KMS-11 (cell line): ENCODE measurements around the gene IL1RAPL2.

Source experiments
- H2AFZ ChIP-seq: fragments of 200-600 bp; sonication (generic); 2 replicates; pipeline ENCODE4 v1.6.1; 2016; ENCODE audit warnings: antibody characterized with exemption, mixed run types, low read depth
- H3K27ac ChIP-seq: fragments of 200-600 bp; sonication (generic); 2 replicates; pipeline ENCODE4 v1.6.1; 2016; ENCODE audit warnings: mild to moderate bottlenecking, mixed run types
- H3K27me3 ChIP-seq: fragments of 200-600 bp; sonication (generic); 2 replicates; pipeline ENCODE4 v1.6.1; 2017; ENCODE audit warnings: mild to moderate bottlenecking, low read depth, mixed run types, moderate library complexity; ENCODE audit not compliant: insufficient read depth
- H3K36me3 ChIP-seq: fragments of 200-600 bp; sonication (generic); 2 replicates; pipeline ENCODE4 v1.6.1; 2017; ENCODE audit warnings: mild to moderate bottlenecking, mixed run types; ENCODE audit not compliant: insufficient read depth
- H3K4me1 ChIP-seq: fragments of 200-600 bp; sonication (generic); 2 replicates; pipeline ENCODE4 v1.6.1; 2016; ENCODE audit warnings: mild to moderate bottlenecking, low read depth, mixed run types; ENCODE audit not compliant: poor library complexity, severe bottlenecking
- H3K4me2 ChIP-seq: fragments of 200-600 bp; sonication (generic); 2 replicates; pipeline ENCODE4 v1.7.0; 2016; ENCODE audit warnings: mild to moderate bottlenecking, mixed run types
- H3K4me3 ChIP-seq: fragments of 200-600 bp; sonication (generic); IDR thresholded peaks from 2 replicates; pipeline ENCODE4 v1.6.1; 2017; ENCODE audit warnings: low read depth, low read length, mixed read lengths; ENCODE audit not compliant: insufficient read depth
- H3K79me2 ChIP-seq: fragments of 200-600 bp; sonication (generic); 2 replicates; pipeline ENCODE4 v1.6.1; 2016; ENCODE audit warnings: low read depth, mixed run types; ENCODE audit not compliant: insufficient read depth
- H3K9ac ChIP-seq: fragments of 200-600 bp; sonication (generic); 2 replicates; pipeline ENCODE4 v1.6.1; 2016; ENCODE audit warnings: mild to moderate bottlenecking, mixed run types
- H4K20me1 ChIP-seq: fragments of 200-600 bp; sonication (generic); 2 replicates; pipeline ENCODE4 v1.6.1; 2016; ENCODE audit warnings: mild to moderate bottlenecking, mixed run types; ENCODE audit not compliant: insufficient read depth
- CTCF ChIP-seq: fragments of 200-600 bp; sonication (generic); conservative IDR thresholded peaks from 2 replicates; pipeline ENCODE4 v1.6.1; 2017; ENCODE audit warnings: low read depth, mild to moderate bottlenecking, antibody characterized with exemption, low read length, moderate library complexity, mixed read lengths

Gene IL1RAPL2

GRCh38 chrX:104679175-104679574, 113.2 kb downstream of the IL1RAPL2 start:
- Histone ChIP-seq H2AFZ (no peak overlapping the region), H4K20me1 (no peaks in the 10 kb centered on the region), H3K79me2 (no peaks in the 10 kb centered on the region), H3K4me2 (no peak overlapping the region), H3K9ac (no peak overlapping the region), H3K27me3 (no peaks in the 10 kb centered on the region), H3K4me3 (no peak overlapping the region), H3K4me1 (no peaks in the 10 kb centered on the region), H3K27ac (no peak overlapping the region), H3K36me3 (no peaks in the 10 kb centered on the region)
- TF ChIP-seq CTCF = no peak

GRCh38 chrX:104681214-104681613, 115.2 kb downstream of the IL1RAPL2 start:
- no peaks in the 10 kb centered on the region for H3K4me1 ChIP-seq
- H3K27me3 ChIP-seq = no peaks in the 10 kb centered on the region
- no peak overlapping the region for H3K4me3 ChIP-seq
- H4K20me1 ChIP-seq = no peaks in the 10 kb centered on the region
- H3K79me2 ChIP-seq = no peaks in the 10 kb centered on the region
- no peak overlapping the region for H3K27ac ChIP-seq
- H3K4me2 ChIP-seq = no peak overlapping the region
- no peak overlapping the region for H2AFZ ChIP-seq
- no peak for TF ChIP-seq CTCF
- no peak overlapping the region for H3K9ac ChIP-seq
- H3K36me3 ChIP-seq = no peaks in the 10 kb centered on the region

GRCh38 chrX:104684077-104684476, 118.1 kb downstream of the IL1RAPL2 start:
- Histone ChIP-seq H3K4me1 (no peaks in the 10 kb centered on the region), H3K9ac (no peak overlapping the region), H3K4me3 (no peak overlapping the region), H4K20me1 (no peaks in the 10 kb centered on the region), H2AFZ (no peak overlapping the region), H3K36me3 (no peaks in the 10 kb centered on the region), H3K27me3 (no peaks in the 10 kb centered on the region), H3K4me2 (no peak overlapping the region), H3K79me2 (no peaks in the 10 kb centered on the region), H3K27ac (no peak overlapping the region)
- TF ChIP-seq CTCF = no peak

GRCh38 chrX:104695593-104695992, 129.6 kb downstream of the IL1RAPL2 start:
- H3K27me3 ChIP-seq = no peaks in the 10 kb centered on the region
- H3K9ac ChIP-seq = no peak overlapping the region
- H3K79me2 ChIP-seq = no peaks in the 10 kb centered on the region
- no peak overlapping the region for H3K4me3 ChIP-seq
- H3K4me2 ChIP-seq = no peak overlapping the region
- H3K4me1 ChIP-seq = no peaks in the 10 kb centered on the region
- no peaks in the 10 kb centered on the region for H4K20me1 ChIP-seq
- no peak overlapping the region for H3K27ac ChIP-seq
- H3K36me3 ChIP-seq = no peaks in the 10 kb centered on the region
- H2AFZ ChIP-seq = no peak overlapping the region
- TF ChIP-seq CTCF = no peak
